Choroid plexus epithelial cell (primary cell): ENCODE measurements around the gene CIDEB.

Source experiments
- DNase-seq: peaks from one replicate; pipeline ENCODE4 v3.0.0-alpha.2; 2010; ENCODE audit warnings: low read depth
- H3K4me3 ChIP-seq: 2 replicates; pipeline ENCODE4 v1.5.1; 2011; ENCODE audit warnings: low read depth, mild to moderate bottlenecking, control low read depth, low read length, moderate library complexity
- CTCF ChIP-seq: conservative IDR thresholded peaks from 2 replicates; pipeline ENCODE4 v1.5.1; 2011; ENCODE audit warnings: low read depth, mild to moderate bottlenecking, control low read depth, inconsistent platforms, low read length, moderate library complexity

The CIDEB gene

GRCh38 chr14:24280797-24281460 lies 26.8 kb downstream of the CIDEB start:
- TF ChIP-seq CTCF = no peak
- DNase-seq = no peak
- no peak overlapping the region for H3K4me3 ChIP-seq

DNA sequence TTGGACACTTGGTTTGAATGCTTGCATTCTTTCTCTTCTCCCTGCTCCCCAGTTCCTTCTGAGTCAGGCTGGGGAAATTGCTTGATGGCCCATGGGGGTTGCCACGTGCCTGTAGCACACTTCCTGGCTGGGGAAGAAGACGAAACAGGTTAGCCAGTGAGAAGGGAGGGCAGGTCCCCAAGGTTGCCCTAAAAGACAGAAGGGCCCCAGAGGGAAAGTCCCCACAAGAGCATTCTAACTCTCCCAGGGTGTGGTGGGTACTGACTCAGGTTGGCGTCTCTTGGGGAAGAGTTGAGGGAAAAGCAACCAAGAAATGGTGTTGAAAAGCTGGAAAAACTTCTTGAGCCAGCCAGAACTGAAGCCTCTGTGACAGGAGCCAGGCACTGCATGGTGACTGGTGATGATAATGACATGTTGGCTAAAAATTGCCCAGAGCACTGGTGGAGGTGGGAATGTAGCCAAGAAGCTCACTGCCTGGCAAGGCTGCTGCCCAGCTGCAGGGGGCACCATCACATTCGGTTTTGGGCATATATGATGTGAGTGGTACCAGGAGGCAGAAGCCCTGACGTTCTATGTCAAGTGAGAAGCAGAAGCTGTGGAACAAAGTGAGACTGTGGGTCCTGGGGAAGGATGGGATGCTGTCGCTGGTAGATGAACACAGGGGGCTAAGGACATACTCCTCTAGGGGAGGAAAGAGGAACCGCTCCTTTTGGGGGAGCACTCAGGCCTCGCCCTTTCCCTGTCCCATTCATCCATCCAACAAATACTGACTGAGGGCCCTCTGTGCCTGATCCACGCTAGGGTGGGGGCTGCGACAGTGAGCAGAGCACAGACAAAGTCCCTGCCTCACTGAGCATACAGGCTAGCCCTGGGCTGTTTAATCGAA lies 28.2 kb downstream of the CIDEB start:
- no peak overlapping the region for H3K4me3 ChIP-seq
- TF ChIP-seq CTCF = peak; percentile 3
- no peak for DNase-seq

GRCh38 chr14:24278424-24278823 lies 29.4 kb downstream of the CIDEB start:
- H3K4me3 ChIP-seq = no peak overlapping the region
- no peak for TF ChIP-seq CTCF
- DNase-seq = no peak

GRCh38 chr14:24277606-24278321 lies 30.0 kb downstream of the CIDEB start:
- no peak for DNase-seq
- H3K4me3 ChIP-seq = no peak overlapping the region
- TF ChIP-seq CTCF = no peak

- no peak overlapping the region for H3K4me3 ChIP-seq
- TF ChIP-seq CTCF = no peak
- no peak for DNase-seq
Measured at GRCh38 chr14:24277071-24277470, 30.7 kb downstream of the CIDEB start.

GRCh38 chr14:24274101-24274543 lies 33.7 kb downstream of the CIDEB start:
- H3K4me3 ChIP-seq = no peak overlapping the region
- DNase-seq = no peak
- TF ChIP-seq CTCF = no peak
